Esophagus muscularis mucosa (tissue), 4 donors: Measurements from ENCODE around the gene SLC25A44. TPM values are rescaled to one million over a fixed set of nuclear protein-coding genes. Genes with fewer than 3 reads are reported as not detected.

ENCODE experiments used
- DNase-seq: peaks from one replicate; pipeline ENCODE4 v3.0.0-alpha.2; 2017; ENCODE audit errors: extremely low spot score
- H3K27ac ChIP-seq, 4 donors: fragments of 200-600 bp; sonication (generic); replicated peaks in 1 of 4; 1 replicate in 3 of 4; 2 replicates in 1 of 4; pipeline ENCODE4 v1.5.1; 2016 to 2019; ENCODE audit warnings: mild to moderate bottlenecking in 1 of 4
- H3K27me3 ChIP-seq, 4 donors: fragments of 200-600 bp; sonication (generic); one replicate each; pipeline versions ENCODE4 v1.5.1 to v1.6.0; 2016 to 2019
- H3K36me3 ChIP-seq, 4 donors: fragments of 200-600 bp; sonication (generic); one replicate each; pipeline ENCODE4 v1.5.1; 2016 to 2019
- H3K4me1 ChIP-seq, 4 donors: fragments of 200-600 bp; sonication (generic); one replicate each; pipeline ENCODE4 v1.5.1; 2016 to 2019
- H3K4me3 ChIP-seq, 4 donors: fragments of 200-600 bp; sonication (generic); 1 replicate in 2 of 4; 2 replicates in 2 of 4; pipeline ENCODE4 v1.5.1; 2016 to 2019; ENCODE audit warnings: mild to moderate bottlenecking in 4 of 4, moderate library complexity in 1 of 4
- H3K9me3 ChIP-seq, 4 donors: fragments of 200-600 bp; sonication (generic); 1 replicate in 3 of 4; 2 replicates in 1 of 4; pipeline ENCODE4 v1.5.1; 2016 to 2019
- EP300 ChIP-seq: sonication (generic); formaldehyde crosslinking; IDR thresholded peaks from one replicate; pipeline ENCODE4 v1.6.1; 2017; ENCODE audit warnings: antibody characterized with exemption
- POLR2A ChIP-seq: fragments of 450-650 bp; IDR thresholded peaks from one replicate; pipeline ENCODE4 v1.6.1; 2017; ENCODE audit warnings: antibody characterized with exemption, moderate library complexity, mild to moderate bottlenecking, low read depth
- POLR2AphosphoS5 ChIP-seq, 2 donors: sonication (generic); formaldehyde crosslinking; IDR thresholded peaks; one replicate each; pipeline ENCODE4 v1.6.1; 2017; ENCODE audit warnings: antibody characterized with exemption in 2 of 2
- WGBS: methylation state at CpG from one replicate; pipeline ENCODE4 v1.1.5; 2018; 5-methylcytosine and 5-hydroxymethylcytosine counted together
- intact Hi-C: fragments of 100-400 bp; cut with DNase I; formaldehyde crosslinking; loops from one replicate; pipeline ENCODE4 v1.15.1; 2023
- total RNA-seq, 4 donors: library from RNA; depleted of rRNA; stranded (reverse); fragments of >200 nt; gene quantifications; one replicate each; pipeline versions ENCODE4 v1.1.0 to v1.2.1, GENCODE V29; 2016
- TF ChIP-seq, protein P1 (sequence below), 3 experiments: fragments of 200-600 bp in 2 of 3; fragments of 450-650 bp in 1 of 3; sonication (generic) in 2 of 3; IDR thresholded peaks; one replicate each; pipeline ENCODE4 v1.5.1; 2017 to 2019; ENCODE audit warnings: antibody characterized with exemption in 3 of 3, mild to moderate bottlenecking in 2 of 3, moderate library complexity in 1 of 3

SLC25A44 gene
- total RNA-seq, 4 donors from 2014 or later: 8.3 to 18.2 (median 15.0) TPM

DNA sequence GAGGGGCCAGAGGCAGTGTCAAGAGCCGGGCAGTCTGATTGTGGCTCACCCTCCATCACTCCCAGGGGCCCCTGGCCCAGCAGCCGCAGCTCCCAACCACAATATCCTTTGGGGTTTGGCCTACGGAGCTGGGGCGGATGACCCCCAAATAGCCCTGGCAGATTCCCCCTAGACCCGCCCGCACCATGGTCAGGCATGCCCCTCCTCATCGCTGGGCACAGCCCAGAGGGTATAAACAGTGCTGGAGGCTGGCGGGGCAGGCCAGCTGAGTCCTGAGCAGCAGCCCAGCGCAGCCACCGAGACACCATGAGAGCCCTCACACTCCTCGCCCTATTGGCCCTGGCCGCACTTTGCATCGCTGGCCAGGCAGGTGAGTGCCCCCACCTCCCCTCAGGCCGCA, 48.0 kb downstream of the SLC25A44 start, which contains the start of gene BGLAP:
Gene BGLAP (plus strand): TSS at position 259 of the 400 bp plus-strand sequence. CDS start 48 bp downstream, at position 307.
- H3K4me3 ChIP-seq: no peak within 1 kb of the TSS
- H3K27me3 ChIP-seq: peaks cover 0 to 33% (median 8%) of the 10 kb centered on the region in 4 donors
- no peaks in the 10 kb centered on the region for H3K9me3 ChIP-seq
- peaks cover 17 to 24% (median 19%) of the 10 kb centered on the region in 4 donors for H3K4me1 ChIP-seq
- no peak within 1 kb of the TSS for H3K27ac ChIP-seq
- 89% methylated on average over 5 of the region's 14 CpGs for WGBS
- TF ChIP-seq, protein P1, sequence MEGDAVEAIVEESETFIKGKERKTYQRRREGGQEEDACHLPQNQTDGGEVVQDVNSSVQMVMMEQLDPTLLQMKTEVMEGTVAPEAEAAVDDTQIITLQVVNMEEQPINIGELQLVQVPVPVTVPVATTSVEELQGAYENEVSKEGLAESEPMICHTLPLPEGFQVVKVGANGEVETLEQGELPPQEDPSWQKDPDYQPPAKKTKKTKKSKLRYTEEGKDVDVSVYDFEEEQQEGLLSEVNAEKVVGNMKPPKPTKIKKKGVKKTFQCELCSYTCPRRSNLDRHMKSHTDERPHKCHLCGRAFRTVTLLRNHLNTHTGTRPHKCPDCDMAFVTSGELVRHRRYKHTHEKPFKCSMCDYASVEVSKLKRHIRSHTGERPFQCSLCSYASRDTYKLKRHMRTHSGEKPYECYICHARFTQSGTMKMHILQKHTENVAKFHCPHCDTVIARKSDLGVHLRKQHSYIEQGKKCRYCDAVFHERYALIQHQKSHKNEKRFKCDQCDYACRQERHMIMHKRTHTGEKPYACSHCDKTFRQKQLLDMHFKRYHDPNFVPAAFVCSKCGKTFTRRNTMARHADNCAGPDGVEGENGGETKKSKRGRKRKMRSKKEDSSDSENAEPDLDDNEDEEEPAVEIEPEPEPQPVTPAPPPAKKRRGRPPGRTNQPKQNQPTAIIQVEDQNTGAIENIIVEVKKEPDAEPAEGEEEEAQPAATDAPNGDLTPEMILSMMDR (IDR thresholded peaks at IDR 0.05): no peak
- no peak for TF ChIP-seq POLR2A
- TF ChIP-seq EP300: no peak
- no peak for TF ChIP-seq POLR2AphosphoS5 (IDR thresholded peaks at IDR 0.05)
- DNase-seq: no peak
- H3K36me3 ChIP-seq: peaks cover 22 to 53% (median 51%) of the 10 kb centered on the region in 4 donors
- intact Hi-C loops: no loop called here

DNA sequence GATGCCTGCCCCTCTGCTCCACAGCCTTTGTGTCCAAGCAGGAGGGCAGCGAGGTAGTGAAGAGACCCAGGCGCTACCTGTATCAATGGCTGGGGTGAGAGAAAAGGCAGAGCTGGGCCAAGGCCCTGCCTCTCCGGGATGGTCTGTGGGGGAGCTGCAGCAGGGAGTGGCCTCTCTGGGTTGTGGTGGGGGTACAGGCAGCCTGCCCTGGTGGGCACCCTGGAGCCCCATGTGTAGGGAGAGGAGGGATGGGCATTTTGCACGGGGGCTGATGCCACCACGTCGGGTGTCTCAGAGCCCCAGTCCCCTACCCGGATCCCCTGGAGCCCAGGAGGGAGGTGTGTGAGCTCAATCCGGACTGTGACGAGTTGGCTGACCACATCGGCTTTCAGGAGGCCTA, 48.8 kb downstream of the SLC25A44 start:
- Histone ChIP-seq H3K9me3 (no peaks in the 10 kb centered on the region), H3K27ac (no peak overlapping the region), H3K36me3 (peaks cover 19 to 45% (median 43%) of the 10 kb centered on the region in 4 donors), H3K27me3 (peaks cover 0 to 33% (median 8%) of the 10 kb centered on the region in 4 donors), H3K4me3 (no peak overlapping the region), H3K4me1 (peaks cover 25 to 32% (median 27%) of the 10 kb centered on the region in 4 donors)
- WGBS: 82% methylated on average over 5 of the region's 10 CpGs
- intact Hi-C loops: no loop called here
- TF ChIP-seq, protein P1 (IDR thresholded peaks at IDR 0.05): no peak
- TF ChIP-seq EP300 (no peak), POLR2AphosphoS5 (IDR thresholded peaks at IDR 0.05) (no peak), POLR2A (no peak)
- no peak for DNase-seq

DNA sequence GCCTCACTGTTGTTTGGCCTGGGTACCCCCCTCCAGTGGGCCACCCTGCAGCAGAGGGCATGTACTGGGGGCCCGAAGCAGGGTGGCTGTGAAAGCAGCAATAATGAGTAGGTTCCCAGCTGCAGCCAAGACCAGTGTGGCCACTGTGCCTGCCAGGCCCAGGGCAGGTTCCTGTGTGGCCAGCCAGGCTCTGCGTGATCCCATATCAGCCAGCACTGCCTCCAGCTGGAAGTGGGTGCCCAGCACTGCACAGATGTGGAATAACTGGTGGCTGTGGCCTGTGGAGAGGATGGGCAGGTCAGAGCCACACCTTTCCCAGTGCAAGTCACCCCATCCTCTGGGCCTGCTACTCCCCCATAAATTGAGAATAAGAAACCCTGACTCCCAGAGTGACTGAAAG, 50.2 kb downstream of the SLC25A44 start:
- TF ChIP-seq POLR2AphosphoS5 (IDR thresholded peaks at IDR 0.05) (no peak), EP300 (no peak), POLR2A (no peak)
- TF ChIP-seq, protein P1 (IDR thresholded peaks at IDR 0.05): no peak
- 100% methylated on average over 1 of the region's 2 CpGs for WGBS
- Histone ChIP-seq H3K27me3 (peaks cover 0 to 33% (median 8%) of the 10 kb centered on the region in 4 donors), H3K9me3 (no peaks in the 10 kb centered on the region), H3K4me1 (peaks cover 28 to 39% (median 32%) of the 10 kb centered on the region in 4 donors), H3K4me3 (no peak overlapping the region), H3K27ac (no peak overlapping the region), H3K36me3 (peaks cover 9 to 34% (median 31%) of the 10 kb centered on the region in 4 donors)
- DNase-seq: no peak
- intact Hi-C loops: no loop called here

DNA sequence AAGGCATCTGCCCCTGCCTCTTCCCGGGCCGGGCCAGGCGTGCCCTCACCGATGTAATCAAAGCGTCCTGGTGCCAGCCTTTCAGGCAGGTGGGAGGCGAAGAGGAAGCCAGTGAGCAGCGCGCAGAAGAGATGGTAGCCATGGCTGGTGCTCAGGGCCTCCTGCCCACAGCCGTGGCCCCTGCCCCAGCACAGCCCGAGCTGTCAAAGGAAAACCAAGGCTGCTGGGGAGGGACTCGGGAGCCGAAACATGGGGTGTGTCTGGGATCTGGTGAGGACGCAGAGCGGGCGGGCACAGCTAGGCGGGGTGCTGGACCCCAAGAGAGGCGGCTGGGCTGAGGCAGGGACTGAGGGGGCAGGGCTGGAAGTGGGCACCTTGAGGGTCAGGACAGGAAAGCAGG, 50.8 kb downstream of the SLC25A44 start:
- peaks cover 0 to 33% (median 8%) of the 10 kb centered on the region in 4 donors for H3K27me3 ChIP-seq
- 90% methylated on average over 16 of the region's 17 CpGs for WGBS
- peaks cover 3 to 34% (median 31%) of the 10 kb centered on the region in 4 donors for H3K36me3 ChIP-seq
- intact Hi-C loops: no loop called here
- DNase-seq: no peak
- TF ChIP-seq POLR2A (no peak), POLR2AphosphoS5 (IDR thresholded peaks at IDR 0.05) (no peak), EP300 (no peak)
- TF ChIP-seq, protein P1 (IDR thresholded peaks at IDR 0.05): no peak
- H3K27ac ChIP-seq: no peak overlapping the region
- H3K9me3 ChIP-seq: no peaks in the 10 kb centered on the region
- H3K4me1 ChIP-seq: peaks cover 28 to 39% (median 32%) of the 10 kb centered on the region in 4 donors
- H3K4me3 ChIP-seq: no peak overlapping the region
